Endothelial cell of umbilical vein (primary cell): ENCODE measurements around the gene SLC38A1. TPM values are rescaled to one million over a fixed set of nuclear protein-coding genes. Genes with fewer than 3 reads are reported as not detected.

Source experiments
- BruUV-seq: library from RNA; stranded (reverse); fragments of 400-500 nt; replicated peaks from 2 replicates; lab custom pipeline; 2021; lab: Mats Ljungman, UMichigan
- CTCF ChIA-PET: fragments of 300-600, 350-600 bp; sonication (Branson Sonifier 250); formaldehyde crosslinking; loops from one replicate; lab custom pipeline; 2021; ENCODE audit warnings: antibody characterized with exemption, inconsistent platforms; lab: Charles Lee
- POLR2A ChIA-PET: fragments of 300-600, 350-600 bp; sonication (Branson Sonifier 250); formaldehyde crosslinking; loops from one replicate; lab custom pipeline; 2021; ENCODE audit warnings: antibody characterized with exemption, inconsistent platforms; lab: Charles Lee
- DNase-seq: peaks from one replicate; pipeline ENCODE4 v3.0.0-alpha.2; 2011; ENCODE audit warnings: low read depth, low spot score
- FAIRE-seq: peaks from 2 replicates; lab custom pipeline; 2011; peaks lifted over from hg19 to GRCh38; lab: Jason Lieb, UNC
- H2AFZ ChIP-seq: 2 replicates; pipeline ENCODE4 v1.6.0; 2012; ENCODE audit warnings: low read depth, low read length, control low read depth, inconsistent platforms
- H3K27ac ChIP-seq: 2 replicates; pipeline ENCODE4 v1.5.1; 2011; ENCODE audit warnings: low read depth, mild to moderate bottlenecking, control low read depth, low read length, moderate library complexity; ENCODE audit not compliant: insufficient read depth
- H3K27me3 ChIP-seq, 2 experiments: 2 replicates each; pipeline versions ENCODE4 v1.6.0 to v1.6.1; 2011; ENCODE audit warnings: low read length in 2 of 2, mixed read lengths in 1 of 2; ENCODE audit not compliant: control insufficient read depth in 2 of 2, insufficient read depth in 2 of 2
- H3K36me3 ChIP-seq, 2 experiments: 2 replicates in 1 of 2; 3 replicates in 1 of 2; pipeline ENCODE4 v1.5.1; 2011; ENCODE audit warnings: low read length in 2 of 2, mild to moderate bottlenecking in 1 of 2, moderate library complexity in 1 of 2; ENCODE audit not compliant: control insufficient read depth in 2 of 2, insufficient read depth in 2 of 2; ENCODE audit errors: extremely low read depth in 1 of 2
- H3K4me1 ChIP-seq: 3 replicates; pipeline ENCODE4 v1.5.1; 2011; ENCODE audit warnings: mild to moderate bottlenecking, low read length; ENCODE audit not compliant: control insufficient read depth, insufficient read depth; ENCODE audit errors: extremely low read depth
- H3K4me2 ChIP-seq: 2 replicates; pipeline ENCODE4 v1.6.1; 2011; ENCODE audit warnings: low read length, control low read depth, mixed read lengths; ENCODE audit not compliant: insufficient read depth
- H3K4me3 ChIP-seq, 3 experiments: fragments of 200-600 bp in 1 of 3; sonication (generic), shearing (Covaris generic) in 1 of 3; replicated peaks in 1 of 3; 2 replicates each; pipeline ENCODE4 v1.5.1; 2011 to 2016; ENCODE audit warnings: control low read depth in 3 of 3, low read length in 3 of 3, mild to moderate bottlenecking in 2 of 3, inconsistent platforms in 1 of 3, low read depth in 1 of 3, moderate library complexity in 1 of 3; ENCODE audit not compliant: insufficient read depth in 1 of 3
- H3K79me2 ChIP-seq: 2 replicates; pipeline ENCODE4 v1.6.0; 2012; ENCODE audit warnings: low read length, inconsistent platforms; ENCODE audit not compliant: control insufficient read depth, insufficient read depth
- H3K9ac ChIP-seq: replicated peaks from 2 replicates; pipeline ENCODE3; 2011; ENCODE audit warnings: low read length, control low read depth; ENCODE audit not compliant: insufficient read depth; ENCODE audit errors: extremely low read depth
- H3K9me1 ChIP-seq: replicated peaks from 3 replicates; pipeline ENCODE4 v1.6.0; 2011; ENCODE audit warnings: mild to moderate bottlenecking, low read length; ENCODE audit not compliant: control insufficient read depth, insufficient read depth; ENCODE audit errors: extremely low read depth
- H3K9me3 ChIP-seq: replicated peaks from 2 replicates; pipeline ENCODE4 v1.5.1; 2012; ENCODE audit warnings: low read length, inconsistent platforms; ENCODE audit not compliant: control insufficient read depth, insufficient read depth
- H4K20me1 ChIP-seq: replicated peaks from 2 replicates; pipeline ENCODE3; 2011; ENCODE audit warnings: mild to moderate bottlenecking, low read length; ENCODE audit not compliant: control insufficient read depth, insufficient read depth; ENCODE audit errors: extremely low read depth
- EZH2 ChIP-seq: IDR thresholded peaks from 2 replicates; pipeline ENCODE4 v1.6.1; 2012; ENCODE audit warnings: borderline replicate concordance, low read depth, mild to moderate bottlenecking, moderate library complexity, low read length, inconsistent platforms; ENCODE audit not compliant: severe bottlenecking
- FOS ChIP-seq: IDR thresholded peaks from 2 replicates; pipeline ENCODE4 v1.6.1; 2011; ENCODE audit warnings: mild to moderate bottlenecking, low read length, moderate library complexity, borderline replicate concordance; ENCODE audit not compliant: insufficient read depth
- GATA2 ChIP-seq: IDR thresholded peaks from 2 replicates; pipeline ENCODE4 v1.7.0; 2011; ENCODE audit warnings: low read depth, mild to moderate bottlenecking, moderate library complexity, mixed read lengths, low read length; ENCODE audit not compliant: insufficient read length, insufficient read depth
- MYC ChIP-seq: IDR thresholded peaks from one replicate; pipeline ENCODE4 v1.6.1; 2011; ENCODE audit warnings: mild to moderate bottlenecking, low read depth, low read length
- POLR2A ChIP-seq: IDR thresholded peaks from 2 replicates; pipeline ENCODE4 v1.6.1; 2012; ENCODE audit warnings: low read depth, mild to moderate bottlenecking, control low read depth, low read length
- POLR2AphosphoS5 ChIP-seq: IDR thresholded peaks from 2 replicates; pipeline ENCODE4 v1.6.1; 2012; ENCODE audit warnings: low read depth, mild to moderate bottlenecking, control low read depth, low read length, moderate library complexity; ENCODE audit not compliant: insufficient read depth
- dilution Hi-C: fragments of 300-500 bp; cut with MboI; formaldehyde crosslinking; loops from one replicate; pipeline ENCODE4 v1.15.0; 2019; ENCODE audit warnings: low sequenced_read_pairs; ENCODE audit not compliant: extremely low pct_ligation_motif_present
- intact Hi-C: fragments of 100-400 bp; cut with micrococcal nuclease; formaldehyde crosslinking; loops from one replicate; pipeline ENCODE4 v1.10.0; 2022
- polyA plus RNA-seq, 4 experiments: library from polyadenylated mRNA; depleted of rRNA in 3 of 4; stranded (reverse) in 3 of 4; unstranded in 1 of 4; fragments of >200 nt; gene quantifications; 2 replicates each; pipeline versions ENCODE4 v1.2.1 to v1.2.3, GENCODE V29; 2011 to 2012; ENCODE audit warnings: missing spikeins in 1 of 4
- total RNA-seq: library from RNA; stranded (reverse); gene quantifications from 2 replicates; pipeline ENCODE4 v1.2.3, GENCODE V29; 2021
- TF ChIP-seq, protein P1 (sequence below): IDR thresholded peaks from 2 replicates; pipeline ENCODE4 v1.6.1; 2011; ENCODE audit not compliant: insufficient read depth, insufficient read length
- TF ChIP-seq, protein P2 (sequence below), 2 donors: IDR thresholded peaks; 1 replicate in 1 of 2; 2 replicates in 1 of 2; pipeline ENCODE4 v1.5.1; 2011; ENCODE audit warnings: low read length in 2 of 2, mild to moderate bottlenecking in 2 of 2, moderate library complexity in 2 of 2, control low read depth in 1 of 2, inconsistent platforms in 1 of 2, low read depth in 1 of 2; ENCODE audit not compliant: insufficient read depth in 1 of 2; ENCODE audit errors: extremely low read depth in 1 of 2

SLC38A1 gene
- total and polyA plus RNA-seq, 2 donors (not counting 3 experiments of a cell fraction or from before 2014, with no cell fraction given), result 23.6 to 86.4 TPM

GRCh38 chr12:46244997-46245396 lies 23.8 kb downstream of the SLC38A1 start:
- FAIRE-seq (no peak), DNase-seq (no peak)
- Histone ChIP-seq H4K20me1 (no peaks in the 10 kb centered on the region), H3K9me1 (no peaks in the 10 kb centered on the region), H3K9me3 (no peaks in the 10 kb centered on the region), H3K27me3 (no peaks in the 10 kb centered on the region), H3K36me3 (peaks cover 2 to 4% of the 10 kb centered on the region in 2 experiments), H3K79me2 (peaks cover 93% of the 10 kb centered on the region), H2AFZ (no peak overlapping the region), H3K9ac (no peak overlapping the region), H3K27ac (no peak overlapping the region), H3K4me2 (no peak overlapping the region), H3K4me1 (peaks cover 9% of the 10 kb centered on the region), H3K4me3 (no peak overlapping the region)
- ChIA-PET CTCF (interaction anchor here (1.0 kb wide), 1 partner anchor 17 kb away, joined by 4 read pairs; no protein-coding TSS in a partner anchor), POLR2A (no interaction called here)
- no TSS peak for BruUV-seq
- dilution Hi-C loops, result no loop called here
- TF ChIP-seq POLR2AphosphoS5, result no peak
- TF ChIP-seq, protein P1, sequence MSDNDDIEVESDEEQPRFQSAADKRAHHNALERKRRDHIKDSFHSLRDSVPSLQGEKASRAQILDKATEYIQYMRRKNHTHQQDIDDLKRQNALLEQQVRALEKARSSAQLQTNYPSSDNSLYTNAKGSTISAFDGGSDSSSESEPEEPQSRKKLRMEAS, result no peak
- TF ChIP-seq POLR2A, result no peak
- no peak for TF ChIP-seq EZH2
- TF ChIP-seq MYC, result no peak
- TF ChIP-seq, protein P2, sequence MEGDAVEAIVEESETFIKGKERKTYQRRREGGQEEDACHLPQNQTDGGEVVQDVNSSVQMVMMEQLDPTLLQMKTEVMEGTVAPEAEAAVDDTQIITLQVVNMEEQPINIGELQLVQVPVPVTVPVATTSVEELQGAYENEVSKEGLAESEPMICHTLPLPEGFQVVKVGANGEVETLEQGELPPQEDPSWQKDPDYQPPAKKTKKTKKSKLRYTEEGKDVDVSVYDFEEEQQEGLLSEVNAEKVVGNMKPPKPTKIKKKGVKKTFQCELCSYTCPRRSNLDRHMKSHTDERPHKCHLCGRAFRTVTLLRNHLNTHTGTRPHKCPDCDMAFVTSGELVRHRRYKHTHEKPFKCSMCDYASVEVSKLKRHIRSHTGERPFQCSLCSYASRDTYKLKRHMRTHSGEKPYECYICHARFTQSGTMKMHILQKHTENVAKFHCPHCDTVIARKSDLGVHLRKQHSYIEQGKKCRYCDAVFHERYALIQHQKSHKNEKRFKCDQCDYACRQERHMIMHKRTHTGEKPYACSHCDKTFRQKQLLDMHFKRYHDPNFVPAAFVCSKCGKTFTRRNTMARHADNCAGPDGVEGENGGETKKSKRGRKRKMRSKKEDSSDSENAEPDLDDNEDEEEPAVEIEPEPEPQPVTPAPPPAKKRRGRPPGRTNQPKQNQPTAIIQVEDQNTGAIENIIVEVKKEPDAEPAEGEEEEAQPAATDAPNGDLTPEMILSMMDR (IDR thresholded peaks at IDR 0.05; ENCODE audit: extremely low read depth in 1 of 2, insufficient read depth in 1 of 2, low read depth in 1 of 2, low read length in 2 of 2), result no peak
- TF ChIP-seq FOS, result no peak
- no peak for TF ChIP-seq GATA2
- intact Hi-C loops, result no loop called here
